HG02759 (cell line): ENCODE measurements around the gene CCDC91.

Experiments
- ATAC-seq: cut with Tn5 transposase; IDR thresholded peaks from one replicate; pipeline ENCODE4 v1.9.1; 2021; ENCODE audit warnings: mild to moderate bottlenecking, moderate library complexity; ENCODE audit not compliant: unreplicated experiment

CCDC91 gene, protein sequence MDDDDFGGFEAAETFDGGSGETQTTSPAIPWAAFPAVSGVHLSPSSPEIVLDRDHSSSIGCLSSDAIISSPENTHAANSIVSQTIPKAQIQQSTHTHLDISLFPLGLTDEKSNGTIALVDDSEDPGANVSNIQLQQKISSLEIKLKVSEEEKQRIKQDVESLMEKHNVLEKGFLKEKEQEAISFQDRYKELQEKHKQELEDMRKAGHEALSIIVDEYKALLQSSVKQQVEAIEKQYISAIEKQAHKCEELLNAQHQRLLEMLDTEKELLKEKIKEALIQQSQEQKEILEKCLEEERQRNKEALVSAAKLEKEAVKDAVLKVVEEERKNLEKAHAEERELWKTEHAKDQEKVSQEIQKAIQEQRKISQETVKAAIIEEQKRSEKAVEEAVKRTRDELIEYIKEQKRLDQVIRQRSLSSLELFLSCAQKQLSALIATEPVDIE

DNA sequence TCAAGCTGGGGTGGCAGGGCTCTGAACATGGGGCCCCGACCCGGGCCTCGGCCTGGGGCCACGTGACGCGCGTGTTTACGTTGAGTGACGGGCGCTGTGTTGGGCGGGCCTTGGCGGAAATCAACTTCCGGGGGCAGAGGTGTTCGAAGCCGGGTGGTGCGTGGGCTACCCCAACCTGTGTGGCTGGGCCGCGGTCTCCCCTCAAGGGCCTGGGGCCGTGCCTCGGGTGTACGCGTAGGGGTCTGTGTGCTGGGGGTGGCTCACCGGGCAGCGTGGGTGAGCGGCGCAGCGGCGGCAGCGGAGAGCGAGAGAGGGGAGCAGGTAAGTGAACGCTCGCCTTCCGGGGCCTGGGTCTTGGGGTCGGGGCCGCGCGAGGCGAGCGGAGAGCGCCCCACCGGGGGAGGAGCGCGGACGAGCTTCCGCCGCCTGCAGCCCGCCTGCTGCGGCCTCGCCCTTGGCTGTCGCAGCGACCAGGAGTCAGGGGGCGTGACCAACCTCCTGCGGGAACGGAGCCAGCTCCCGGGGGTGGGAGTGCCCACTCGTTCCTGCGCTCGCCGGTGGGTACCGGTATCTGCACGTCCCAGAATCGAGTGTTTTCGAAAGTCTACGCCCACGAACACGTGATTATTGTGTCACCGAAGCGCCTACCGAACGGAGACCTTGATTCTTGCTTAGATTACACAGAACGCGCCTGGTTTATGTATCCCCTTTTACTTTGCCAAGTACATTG lies at the start of gene CCDC91:
Gene CCDC91, plus strand, starts transcription at position 136 of the 730 bp plus-strand sequence. CDS start 66,760 bp downstream, outside the sequence.
- peak; percentile 91 for ATAC-seq

DNA sequence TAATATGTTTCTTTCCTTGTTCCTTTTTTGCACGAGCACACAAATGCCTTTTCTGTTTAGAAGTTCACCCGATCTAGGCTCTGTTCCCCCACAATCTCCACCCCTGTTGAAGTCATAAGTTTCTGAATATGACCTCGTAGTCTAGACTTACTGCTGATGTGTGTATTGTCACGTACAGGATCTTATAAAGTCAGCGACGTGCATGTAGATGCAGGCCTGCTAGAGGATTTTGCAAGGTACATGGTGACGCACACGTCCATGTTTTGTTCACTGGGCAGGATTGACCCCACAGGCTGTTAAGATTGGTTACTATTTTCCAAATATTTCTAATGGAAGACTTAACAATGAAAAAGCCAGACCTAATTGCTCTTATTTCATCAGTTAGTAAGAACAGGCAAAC lies 46.2 kb upstream of the CCDC91 start:
- ATAC-seq: no peak

DNA sequence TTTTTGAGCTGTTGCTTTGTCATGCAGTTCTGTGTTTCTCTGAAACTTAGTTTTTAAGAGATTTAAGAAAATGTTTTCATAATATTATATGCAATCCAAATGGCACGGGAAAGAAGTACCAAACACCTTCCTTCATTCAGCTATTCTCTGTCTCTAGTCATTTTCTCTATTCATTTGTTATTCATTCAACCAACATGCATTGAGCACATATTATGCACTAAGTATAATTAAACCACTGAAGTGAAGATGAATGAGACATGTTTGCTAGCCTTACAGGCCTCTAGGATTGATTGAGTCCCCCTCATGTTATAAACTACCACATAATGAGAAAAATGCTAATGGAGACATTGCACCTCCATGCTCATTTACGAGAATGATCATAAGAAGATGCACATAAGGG lies 45.7 kb upstream of the CCDC91 start:
- ATAC-seq: no peak

DNA sequence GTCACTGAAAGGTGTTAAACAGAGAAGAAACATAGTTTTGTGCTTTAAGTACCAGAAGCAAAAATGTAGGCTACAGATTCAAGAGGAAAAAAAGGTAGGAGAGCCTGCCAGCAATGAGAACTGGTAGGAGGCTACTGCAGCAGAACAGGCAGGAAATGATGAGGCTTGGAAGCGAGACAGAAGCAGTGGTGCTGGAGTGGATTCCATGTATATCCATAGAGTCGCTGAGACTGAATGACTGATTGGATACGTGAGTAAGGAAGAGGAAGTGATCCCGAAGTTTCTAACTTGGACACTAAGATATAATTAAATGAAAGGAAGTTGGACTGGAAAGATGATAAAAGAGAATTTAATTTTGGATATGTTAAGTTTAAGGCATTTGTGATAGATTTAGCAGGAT lies 45.0 kb upstream of the CCDC91 start:
- ATAC-seq: no peak

DNA sequence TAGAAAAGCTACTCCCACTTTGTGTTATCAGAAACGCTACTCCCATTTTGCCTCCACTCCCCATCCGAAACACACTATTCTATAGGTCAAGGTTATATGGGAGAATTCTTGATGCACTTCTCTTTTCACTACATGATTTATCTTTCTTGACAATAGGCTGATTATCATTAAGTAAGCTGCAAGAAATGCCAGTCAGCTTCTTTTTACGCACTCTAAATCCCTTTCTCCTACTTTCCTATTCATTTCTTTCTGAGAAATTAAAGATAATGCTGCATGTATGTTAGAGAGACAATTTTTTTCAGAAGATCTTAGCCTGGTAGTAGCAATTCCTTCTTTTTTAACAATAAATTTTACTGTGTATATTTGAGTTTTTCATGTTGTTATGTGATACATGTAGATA lies 41.0 kb upstream of the CCDC91 start:
- no peak for ATAC-seq

DNA sequence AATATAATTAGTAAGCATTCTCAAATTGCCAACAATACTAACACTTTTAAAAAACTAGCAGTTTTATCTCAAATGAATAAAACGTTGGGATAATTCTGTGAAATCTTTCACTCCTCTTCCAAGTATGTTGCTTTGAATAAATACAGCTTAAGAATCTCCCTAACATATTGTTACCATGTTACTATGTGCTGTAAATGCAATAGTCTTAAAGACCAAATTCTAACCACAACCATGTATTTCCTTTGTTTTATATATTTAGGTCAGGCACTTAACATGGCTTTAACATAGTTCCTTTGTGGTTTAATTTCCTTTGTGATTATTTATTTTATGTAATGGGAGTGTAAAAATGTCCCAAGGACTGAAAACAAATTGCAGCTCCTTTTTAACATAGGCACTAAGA lies 33.9 kb upstream of the CCDC91 start:
- no peak for ATAC-seq

DNA sequence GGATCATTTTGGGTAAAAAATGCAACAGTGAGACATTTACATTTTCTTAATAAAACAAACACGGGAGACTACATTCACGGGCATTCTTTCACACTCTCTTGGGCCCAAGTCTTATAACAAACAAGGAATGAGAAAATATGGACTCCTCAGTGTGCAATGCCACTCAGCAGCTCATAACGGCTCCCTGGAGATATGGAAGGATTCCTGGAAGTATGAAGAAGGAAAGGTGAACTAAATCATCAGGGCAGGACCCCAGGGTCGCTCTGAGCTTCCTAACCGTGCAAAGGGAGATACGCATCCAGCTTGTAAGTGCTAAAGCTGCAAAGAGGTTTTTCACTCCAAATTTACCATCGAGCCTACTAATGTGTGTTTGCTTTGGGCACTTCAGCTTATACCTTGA lies 33.5 kb upstream of the CCDC91 start:
- no peak for ATAC-seq

DNA sequence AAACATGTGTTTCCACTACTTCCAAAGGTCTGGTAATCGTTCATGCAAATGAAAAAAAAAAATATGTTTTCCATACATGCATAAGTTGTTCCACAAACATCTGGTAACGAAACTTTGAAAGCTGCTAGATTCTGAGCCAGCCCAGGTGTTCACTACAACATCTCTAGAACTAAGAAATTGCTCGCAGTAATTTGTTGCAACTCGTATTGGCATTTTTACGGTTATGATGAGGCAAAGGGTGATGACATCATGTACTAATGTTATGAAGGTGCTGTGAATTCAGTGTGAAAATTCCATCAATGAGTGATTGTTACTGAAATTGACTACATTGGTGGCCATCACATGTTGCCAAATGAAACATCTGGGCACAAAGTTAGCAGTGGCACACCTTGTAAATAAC lies 31.9 kb upstream of the CCDC91 start:
- no peak for ATAC-seq

DNA sequence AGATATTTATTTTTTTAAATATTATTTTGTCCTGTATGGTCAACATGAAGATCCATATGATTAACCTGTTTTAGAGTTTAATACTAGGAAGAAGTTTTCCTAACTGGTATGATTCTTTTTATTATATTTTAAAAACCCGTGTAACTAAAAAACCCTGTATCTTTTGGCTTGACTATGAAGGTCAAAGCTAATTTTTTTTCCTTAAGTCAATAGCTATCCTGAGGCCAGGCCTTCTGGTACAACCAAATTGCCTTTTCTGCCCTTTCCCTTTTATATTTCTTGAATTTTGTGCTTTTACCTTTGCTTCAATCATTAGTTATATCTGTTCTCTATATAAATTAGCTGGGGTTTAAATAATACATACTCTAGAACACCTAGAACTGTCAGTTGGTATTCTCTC lies 30.6 kb upstream of the CCDC91 start:
- ATAC-seq: no peak

DNA sequence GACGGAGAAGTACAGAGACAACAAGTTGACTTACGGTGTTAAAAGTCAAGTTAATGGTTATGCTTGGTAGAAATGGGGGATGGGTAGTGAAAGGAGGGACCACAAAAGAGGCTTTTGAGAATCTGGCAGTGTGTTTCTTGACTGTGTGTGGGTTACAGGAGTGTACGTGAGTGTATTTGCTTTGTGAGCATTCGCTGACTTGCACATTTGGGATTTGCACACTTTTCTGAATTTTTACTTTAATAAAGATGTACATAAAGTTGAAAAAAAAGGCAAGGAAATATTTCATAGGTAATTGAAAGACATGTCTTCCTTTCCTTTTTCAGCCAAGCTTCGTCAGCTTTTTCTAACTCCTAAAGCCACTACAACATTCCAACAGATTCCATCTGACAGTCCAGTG lies 28.6 kb upstream of the CCDC91 start:
- no peak for ATAC-seq

DNA sequence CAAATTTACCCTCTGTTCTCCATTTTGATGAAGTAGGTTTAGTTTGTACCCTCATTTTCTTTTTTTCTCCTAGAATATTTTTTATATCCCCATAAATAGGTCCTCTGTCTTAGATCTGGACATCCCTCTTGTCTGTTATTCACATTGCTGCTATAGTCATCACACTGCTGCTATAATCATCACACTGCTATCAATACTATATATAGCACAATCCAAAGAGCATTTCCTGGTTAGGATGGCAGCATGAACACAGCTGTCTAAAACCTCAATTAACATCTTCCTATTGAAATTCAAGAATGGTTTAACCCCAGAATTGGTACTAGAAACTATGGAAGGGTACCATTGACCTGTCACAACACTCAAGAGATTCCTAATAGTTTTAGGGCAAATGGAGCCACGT lies 27.6 kb upstream of the CCDC91 start:
- no peak for ATAC-seq

DNA sequence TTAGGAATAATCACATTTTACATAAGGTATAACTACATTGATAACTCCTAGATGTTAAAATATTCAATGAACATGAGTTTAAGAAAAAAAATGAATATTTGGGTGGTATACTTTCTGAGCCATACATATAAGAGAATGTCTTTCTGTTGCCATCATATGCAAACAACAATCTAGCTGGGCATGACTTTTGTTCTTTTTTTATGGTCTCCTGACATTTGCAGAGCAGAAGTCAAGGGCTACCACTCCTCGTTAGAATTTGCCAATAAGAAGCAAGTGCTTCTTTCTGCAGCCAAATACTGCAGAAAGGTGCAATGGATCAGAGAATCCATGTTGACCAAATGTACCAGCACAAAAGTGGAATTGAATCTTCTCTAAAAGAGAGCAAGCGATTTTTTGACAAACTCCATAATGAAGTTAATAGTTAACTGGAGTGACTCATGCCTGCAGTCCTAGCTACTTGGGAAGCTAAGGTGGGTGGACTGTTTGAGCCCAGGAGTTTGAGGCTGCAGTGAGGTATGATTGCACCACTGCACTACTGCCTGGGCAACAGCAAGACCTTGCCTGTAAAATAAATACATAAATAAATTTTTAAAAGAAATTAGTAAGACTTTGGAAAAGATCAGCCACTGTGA lies 25.5 kb upstream of the CCDC91 start:
- ATAC-seq: no peak

DNA sequence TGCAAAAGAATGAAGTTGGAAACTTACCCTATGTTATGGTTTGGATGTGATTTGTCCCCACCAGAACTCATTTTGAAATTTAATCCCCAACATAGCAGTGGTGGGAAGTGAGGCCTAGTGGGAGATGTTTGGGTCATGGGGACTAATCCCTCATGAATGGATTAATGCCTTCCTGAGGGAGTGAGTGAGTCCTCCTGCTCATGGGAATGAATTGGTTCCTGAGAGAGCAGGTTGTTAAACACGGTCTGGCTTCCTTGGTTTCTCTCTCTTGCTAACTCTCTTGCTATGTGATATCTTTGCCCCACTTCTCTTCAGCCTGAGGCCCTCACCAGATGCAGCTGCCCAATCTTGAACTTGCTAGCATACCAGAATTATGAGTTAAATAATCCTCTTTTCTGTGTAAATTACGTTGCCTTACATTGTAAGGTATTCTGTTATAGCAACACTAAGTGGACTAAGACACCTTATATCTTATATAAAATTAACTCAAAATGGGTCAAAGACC lies 22.2 kb upstream of the CCDC91 start:
- ATAC-seq: no peak

DNA sequence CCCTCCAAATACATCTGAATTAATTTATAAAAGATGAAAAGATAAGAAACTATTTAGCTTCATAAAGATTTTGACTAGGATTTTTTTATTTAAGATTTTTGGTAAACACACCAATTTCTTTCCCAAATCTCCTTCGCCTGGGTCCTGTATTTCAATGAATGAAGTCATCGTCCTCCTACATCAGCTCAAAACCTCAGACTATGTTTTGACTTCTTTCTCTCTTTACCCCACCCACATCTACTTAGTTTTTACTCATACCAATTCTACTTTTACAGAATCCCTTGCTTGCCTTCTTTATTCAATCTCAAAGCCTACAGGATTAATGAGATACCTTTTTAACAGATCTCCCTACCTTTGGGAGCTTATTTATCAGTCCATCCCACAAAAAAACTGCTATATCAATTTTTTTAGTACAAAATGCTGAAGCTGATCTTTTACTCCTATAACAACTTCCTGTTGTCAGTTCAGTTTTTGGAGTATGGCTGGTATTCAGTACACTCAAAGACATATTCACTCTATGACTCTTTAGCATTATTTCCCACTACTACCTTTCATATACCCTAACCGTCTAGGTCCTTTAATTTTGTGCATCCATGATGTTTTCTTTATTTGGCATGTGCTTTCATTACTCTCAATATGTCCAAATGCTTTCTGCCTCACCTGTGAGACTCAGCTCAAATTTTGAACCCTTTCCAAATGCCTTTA lies 18.7 kb upstream of the CCDC91 start:
- ATAC-seq: no peak

DNA sequence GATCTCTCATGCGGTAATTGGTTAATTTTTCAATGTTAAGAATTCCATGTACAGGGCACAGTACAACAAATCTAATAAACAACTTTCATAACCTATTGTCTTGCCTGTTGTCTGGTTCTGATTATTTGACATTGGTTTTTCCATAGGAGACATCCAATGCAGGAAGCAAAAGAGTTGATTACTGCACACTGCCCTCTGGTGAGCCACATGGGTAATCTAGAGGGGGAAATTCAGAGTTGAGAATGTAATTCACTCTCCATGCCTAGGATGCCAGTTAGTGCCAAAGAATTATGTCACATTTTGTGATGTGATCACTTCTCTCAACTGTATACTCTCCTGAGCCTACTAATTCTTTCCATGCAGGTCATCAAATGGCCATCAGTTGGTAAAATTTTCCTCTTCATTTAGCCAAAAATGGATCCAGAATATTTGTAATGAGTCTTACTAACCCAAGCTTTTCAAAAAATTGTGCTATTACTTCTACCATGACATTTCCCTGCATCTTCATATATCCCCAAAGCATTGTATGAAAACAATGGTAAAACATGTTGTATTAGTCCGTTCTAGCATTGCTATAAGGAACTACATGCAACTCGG lies 17.7 kb upstream of the CCDC91 start:
- no peak for ATAC-seq

DNA sequence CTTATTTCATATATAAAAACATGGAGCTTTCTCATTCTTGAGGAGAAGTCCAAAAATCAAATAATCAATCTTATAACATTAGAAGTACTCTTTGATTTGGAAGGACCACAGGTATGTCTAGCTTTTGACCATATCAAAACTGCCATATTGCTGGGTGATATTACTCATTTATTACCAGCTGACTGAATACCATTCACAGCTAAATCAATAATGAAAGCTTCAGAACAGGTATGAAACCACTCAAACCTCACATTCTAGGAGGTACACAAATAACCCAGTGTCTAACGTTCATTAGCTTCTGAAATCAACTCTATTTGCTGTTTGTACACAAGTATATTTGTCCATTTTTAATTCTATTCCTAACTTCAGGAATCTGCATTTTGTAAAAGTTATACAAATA lies 16.8 kb upstream of the CCDC91 start:
- no peak for ATAC-seq

DNA sequence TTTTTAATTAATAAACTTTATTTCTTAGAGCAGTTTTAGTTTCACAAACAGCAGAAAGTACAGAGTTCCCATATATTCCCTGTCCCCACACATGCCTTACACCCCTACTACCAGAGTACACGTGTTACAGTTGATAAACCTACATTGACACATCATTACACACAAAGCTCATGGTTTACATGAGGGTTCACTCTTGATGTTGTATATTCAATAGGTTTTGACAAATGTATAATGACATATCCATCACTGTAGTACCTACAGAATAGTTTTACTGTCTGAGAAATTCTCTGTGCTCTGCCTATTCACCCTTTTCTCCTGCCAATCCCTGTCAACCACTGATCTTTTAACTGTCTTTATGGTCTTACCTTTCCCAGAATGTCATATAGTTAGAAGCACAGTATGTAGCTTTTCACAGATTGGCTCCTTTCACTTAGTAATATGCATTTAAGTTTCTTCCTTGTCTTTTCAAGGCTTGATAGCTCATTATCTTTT lies 15.1 kb upstream of the CCDC91 start:
- ATAC-seq: no peak

DNA sequence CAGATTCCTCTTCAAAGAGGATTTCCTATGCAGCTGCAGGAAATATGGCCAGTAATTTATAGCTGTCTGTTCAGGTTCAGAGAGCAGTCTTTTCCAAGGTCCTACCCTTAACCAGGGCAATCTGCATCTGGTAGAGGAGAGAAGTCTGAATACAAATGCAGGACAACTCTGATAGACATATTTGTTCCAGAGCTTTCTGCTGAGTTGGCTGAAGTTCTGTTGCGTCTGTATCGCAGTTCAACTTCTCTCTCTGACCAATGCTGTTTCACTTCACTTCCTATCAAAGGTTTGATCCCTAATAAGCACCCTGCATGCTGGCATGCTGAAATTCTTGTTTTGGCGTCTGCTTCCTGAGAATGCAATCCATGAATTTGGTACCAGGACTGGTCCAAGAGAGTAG lies 14.0 kb upstream of the CCDC91 start:
- ATAC-seq: no peak

DNA sequence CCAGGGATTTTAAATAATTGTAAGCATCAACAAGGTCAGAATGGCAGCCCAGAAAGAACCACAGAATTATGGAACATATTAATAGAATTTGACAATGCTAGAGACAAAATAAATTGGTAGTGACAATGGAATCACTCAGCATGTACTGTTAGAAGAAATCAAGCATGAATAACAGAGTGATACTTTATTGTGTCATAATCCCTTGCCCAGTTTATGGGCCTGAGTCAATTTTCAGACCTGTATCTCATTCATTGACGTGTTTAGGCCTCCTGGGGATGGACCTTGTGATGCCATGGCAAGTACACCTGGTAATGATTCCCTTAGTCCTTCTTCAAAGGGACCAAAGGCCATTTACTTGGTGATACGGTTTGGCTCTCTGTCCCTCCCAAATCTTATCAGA lies 12.8 kb upstream of the CCDC91 start:
- no peak for ATAC-seq

DNA sequence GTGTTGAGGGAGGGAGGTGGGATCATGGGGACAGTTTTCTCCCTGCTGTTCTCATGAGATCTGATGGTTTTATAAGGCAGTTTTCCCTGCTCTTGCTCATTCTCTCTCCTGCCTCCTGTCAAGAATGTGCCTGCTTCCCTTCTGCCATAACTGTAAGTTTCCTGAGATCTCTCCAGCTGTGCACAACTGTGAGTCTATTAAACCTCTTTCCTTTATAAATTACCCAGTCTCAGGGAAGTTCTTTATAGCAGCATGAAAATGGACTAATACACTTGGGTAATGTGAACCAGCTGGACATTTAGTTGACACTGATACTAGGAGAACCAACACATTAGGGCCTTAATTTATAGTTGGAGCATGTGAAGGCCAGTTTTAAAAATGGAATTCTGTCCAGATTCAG lies 12.4 kb upstream of the CCDC91 start:
- ATAC-seq: no peak

DNA sequence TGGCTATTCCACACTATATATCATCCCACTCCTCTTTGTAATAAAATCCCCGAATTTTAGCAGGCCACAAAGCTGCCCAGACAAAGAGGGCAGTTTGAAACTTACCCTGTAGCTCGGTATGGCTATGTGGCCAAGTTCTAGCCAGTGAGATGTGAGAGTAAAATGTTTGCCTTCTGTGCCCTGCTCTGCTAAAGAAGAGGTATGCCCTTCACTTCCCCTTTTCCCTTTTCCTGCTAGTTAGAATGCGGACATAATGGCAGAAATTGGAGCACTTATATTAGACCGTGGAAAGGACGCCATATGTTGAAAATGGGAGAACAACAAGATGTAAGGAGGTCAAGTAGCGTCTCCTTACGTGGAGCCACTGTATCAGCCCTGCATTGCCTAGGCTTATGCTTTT lies 11.5 kb upstream of the CCDC91 start:
- no peak for ATAC-seq
